PC-3 (cell line): ENCODE results near the gene EPHB1. TPM values are rescaled to one million over a fixed set of nuclear protein-coding genes. Genes with fewer than 3 reads are reported as not detected.

Source experiments
- ATAC-seq: fragments of 200-7000 bp; cut with Tn5 transposase; 2 replicates; pipeline ENCODE4 v1.9.1; 2020; ENCODE audit warnings: mild to moderate bottlenecking, moderate library complexity
- BruUV-seq: library from RNA; stranded (reverse); fragments of 400-500 nt; replicated peaks from 2 replicates; lab custom pipeline; 2021; lab: Mats Ljungman, UMichigan
- CTCF ChIA-PET: fragments of 300-600 bp; sonication (Branson Sonifier 250); formaldehyde crosslinking; loops from one replicate; lab custom pipeline; 2022; ENCODE audit warnings: antibody characterized with exemption; lab: Charles Lee
- POLR2A ChIA-PET: fragments of 300-600 bp; sonication (Branson Sonifier 250); formaldehyde crosslinking; loops from one replicate; lab custom pipeline; 2022; ENCODE audit warnings: antibody characterized with exemption; ENCODE audit not compliant: unreplicated experiment; lab: Charles Lee
- DNase-seq: peaks from one replicate; pipeline ENCODE4 v3.0.0-alpha.2; 2015
- H2AFZ ChIP-seq: fragments of 300-600 bp; sonication (generic); 2 replicates; pipeline ENCODE4 v1.6.0; 2016; ENCODE audit warnings: antibody characterized with exemption, low read length
- H3F3A ChIP-seq: fragments of 300-600 bp; sonication (generic); one replicate; pipeline ENCODE4 v1.6.0; 2017; ENCODE audit warnings: antibody characterized with exemption, low read length, control low read depth, mild to moderate bottlenecking; ENCODE audit not compliant: unreplicated experiment
- H3K27ac ChIP-seq: fragments of 300-600 bp; sonication (generic); 2 replicates; pipeline ENCODE4 v1.5.1; 2016; ENCODE audit warnings: mild to moderate bottlenecking, low read length
- H3K27me3 ChIP-seq: fragments of 300-600 bp; sonication (generic); 2 replicates; pipeline ENCODE4 v1.6.1; 2016; ENCODE audit warnings: low read length, mixed read lengths
- H3K36me3 ChIP-seq: fragments of 300-600 bp; sonication (generic); 2 replicates; pipeline ENCODE4 v1.6.1; 2016; ENCODE audit warnings: low read depth, mixed run types, low read length, mixed read lengths
- H3K4me1 ChIP-seq: fragments of 300-600 bp; sonication (generic); 2 replicates; pipeline ENCODE4 v1.5.1; 2016; ENCODE audit warnings: low read length; ENCODE audit not compliant: insufficient read depth
- H3K4me2 ChIP-seq: fragments of 300-600 bp; sonication (generic); 2 replicates; pipeline ENCODE4 v1.6.0; 2016; ENCODE audit warnings: low read length
- H3K4me3 ChIP-seq: fragments of 300-600 bp; sonication (generic); 2 replicates; pipeline ENCODE4 v1.5.1; 2016; ENCODE audit warnings: mild to moderate bottlenecking, low read length, mixed read lengths
- H3K79me2 ChIP-seq: fragments of 300-600 bp; sonication (generic); 2 replicates; pipeline ENCODE4 v1.6.1; 2017; ENCODE audit warnings: low read length, mixed read lengths
- H3K9ac ChIP-seq: fragments of 300-600 bp; sonication (generic); 2 replicates; pipeline ENCODE4 v1.6.0; 2016; ENCODE audit warnings: mild to moderate bottlenecking, low read length
- H3K9me2 ChIP-seq: fragments of 300-600 bp; sonication (generic); replicated peaks from 2 replicates; pipeline ENCODE4 v1.6.1; 2016; ENCODE audit warnings: mixed run types, low read length, mixed read lengths
- H3K9me3 ChIP-seq: fragments of 300-600 bp; sonication (generic); 2 replicates; pipeline ENCODE4 v1.6.1; 2016; ENCODE audit warnings: low read length, mixed read lengths
- H4K20me1 ChIP-seq: fragments of 300-600 bp; sonication (generic); 2 replicates; pipeline ENCODE4 v1.6.1; 2016; ENCODE audit warnings: low read length, mixed read lengths
- CTCF ChIP-seq: fragments of 300-600 bp; sonication (generic); conservative IDR thresholded peaks from 2 replicates; pipeline ENCODE4 v1.5.1; 2017; ENCODE audit warnings: antibody characterized with exemption, low read depth, mild to moderate bottlenecking, low read length
- EZH2 ChIP-seq: fragments of 300-600 bp; sonication (generic); IDR thresholded peaks from one replicate; pipeline ENCODE4 v1.6.1; 2017; ENCODE audit warnings: antibody characterized with exemption, mild to moderate bottlenecking, low read length; ENCODE audit not compliant: unreplicated experiment
- EZH2phosphoT487 ChIP-seq: fragments of 300-600 bp; sonication (generic); IDR thresholded peaks from 2 replicates; pipeline ENCODE4 v1.6.1; 2018; ENCODE audit warnings: mild to moderate bottlenecking, antibody characterized with exemption, low read length, borderline replicate concordance
- intact Hi-C: fragments of 100-400 bp; cut with micrococcal nuclease; formaldehyde crosslinking; loops from 2 replicates; pipeline ENCODE4 v1.9.0; 2023
- total RNA-seq: library from RNA; depleted of rRNA; stranded (reverse); fragments of >200 nt; gene quantifications from 2 replicates; pipeline ENCODE4 v1.2.3, GENCODE V29; 2014

The EPHB1 gene
- total RNA-seq, 1 experiment from 2014 or later, result 0.69 TPM

- intact Hi-C loops, result no loop called here
- ATAC-seq, result no peak
- DNase-seq, result no peak
- Histone ChIP-seq H3F3A (no peaks in the 10 kb centered on the region), H4K20me1 (no peaks in the 10 kb centered on the region), H3K36me3 (no peaks in the 10 kb centered on the region), H3K27ac (no peak overlapping the region), H3K9me3 (no peaks in the 10 kb centered on the region), H3K79me2 (no peaks in the 10 kb centered on the region), H3K9ac (no peak overlapping the region), H3K4me3 (no peak overlapping the region), H3K9me2 (no peaks in the 10 kb centered on the region), H3K4me2 (no peak overlapping the region), H3K27me3 (no peaks in the 10 kb centered on the region), H2AFZ (no peak overlapping the region), H3K4me1 (no peaks in the 10 kb centered on the region)
- CTCF ChIA-PET, result no interaction called here
- POLR2A ChIA-PET, result no interaction called here
- no TSS peak for BruUV-seq
- TF ChIP-seq CTCF, result no peak
- TF ChIP-seq EZH2phosphoT487, result no peak
- TF ChIP-seq EZH2, result no peak
Measured at GRCh38 chr3:134904241-134904771, 109.2 kb downstream of the EPHB1 start.

- H3K79me2 ChIP-seq, result no peaks in the 10 kb centered on the region
- no peak overlapping the region for H3K4me2 ChIP-seq
- TF ChIP-seq EZH2phosphoT487, result no peak
- TF ChIP-seq CTCF, result no peak
- TF ChIP-seq EZH2, result no peak
- no peak overlapping the region for H3K27ac ChIP-seq
- intact Hi-C loops, result no loop called here
- H4K20me1 ChIP-seq, result no peaks in the 10 kb centered on the region
- H3K9me3 ChIP-seq, result no peaks in the 10 kb centered on the region
- POLR2A ChIA-PET, result no interaction called here
- H3K4me1 ChIP-seq, result no peaks in the 10 kb centered on the region
- H3K9me2 ChIP-seq, result no peaks in the 10 kb centered on the region
- H3K4me3 ChIP-seq, result no peak overlapping the region
- DNase-seq (no peak), ATAC-seq (no peak)
- CTCF ChIA-PET, result no interaction called here
- H3F3A ChIP-seq, result no peaks in the 10 kb centered on the region
- BruUV-seq, result no TSS peak
- H3K36me3 ChIP-seq, result no peaks in the 10 kb centered on the region
- H2AFZ ChIP-seq, result no peak overlapping the region
- H3K27me3 ChIP-seq, result no peaks in the 10 kb centered on the region
- H3K9ac ChIP-seq, result no peak overlapping the region
Measured at GRCh38 chr3:134904776-134905646, 110.0 kb downstream of the EPHB1 start.

- no peak for TF ChIP-seq CTCF
- TF ChIP-seq EZH2phosphoT487, result no peak
- no peak for TF ChIP-seq EZH2
- ATAC-seq (no peak), DNase-seq (no peak)
- intact Hi-C loops, result no loop called here
- no peak overlapping the region for H3K4me3 ChIP-seq
- CTCF ChIA-PET, result no interaction called here
- no peaks in the 10 kb centered on the region for H3K4me1 ChIP-seq
- H2AFZ ChIP-seq, result no peak overlapping the region
- no peaks in the 10 kb centered on the region for H3K27me3 ChIP-seq
- BruUV-seq, result no TSS peak
- H3K79me2 ChIP-seq, result no peaks in the 10 kb centered on the region
- H3K4me2 ChIP-seq, result no peak overlapping the region
- H3K27ac ChIP-seq, result no peak overlapping the region
- H3K9me3 ChIP-seq, result no peaks in the 10 kb centered on the region
- H4K20me1 ChIP-seq, result no peaks in the 10 kb centered on the region
- H3K36me3 ChIP-seq, result no peaks in the 10 kb centered on the region
- H3K9ac ChIP-seq, result no peak overlapping the region
- H3F3A ChIP-seq, result no peaks in the 10 kb centered on the region
- POLR2A ChIA-PET, result no interaction called here
- H3K9me2 ChIP-seq, result no peaks in the 10 kb centered on the region
Measured at GRCh38 chr3:134905647-134905935, 110.5 kb downstream of the EPHB1 start.
